GM23338 (cell line): ENCODE data around the gene MAP3K5.

ENCODE experiments used
- CREB1 ChIP-seq: fragments of 250-450 bp; sonication (Bioruptor Pico); IDR thresholded peaks from 2 replicates; pipeline ENCODE4 v1.5.0; 2020; ENCODE audit warnings: low read depth, mild to moderate bottlenecking, moderate library complexity
- ETS1 ChIP-seq: IDR thresholded peaks from 2 replicates; pipeline ENCODE4 v1.6.1; 2016; ENCODE audit warnings: antibody characterized with exemption
- JUNB ChIP-seq: IDR thresholded peaks from one replicate; pipeline ENCODE4 v1.6.1; 2016; ENCODE audit warnings: antibody characterized with exemption; ENCODE audit not compliant: unreplicated experiment
- NANOG ChIP-seq: IDR thresholded peaks from 2 replicates; pipeline ENCODE4 v1.6.1; 2016; ENCODE audit warnings: antibody characterized with exemption, borderline replicate concordance
- REST ChIP-seq: IDR thresholded peaks from one replicate; pipeline ENCODE4 v1.6.1; 2018; ENCODE audit warnings: antibody characterized with exemption; ENCODE audit not compliant: unreplicated experiment
- STAT1 ChIP-seq: IDR thresholded peaks from one replicate; pipeline ENCODE4 v1.6.1; 2016; ENCODE audit warnings: antibody characterized with exemption; ENCODE audit not compliant: unreplicated experiment
- TF ChIP-seq, protein P1 (sequence below), 2 experiments: fragments of 200-600 bp in 1 of 2; sonication (generic) in 1 of 2; conservative IDR thresholded peaks; 2 replicates each; pipeline versions ENCODE4 v1.5.1 to v1.6.1; 2016 to 2017; ENCODE audit warnings: antibody characterized with exemption in 2 of 2, low read depth in 2 of 2, mild to moderate bottlenecking in 2 of 2, moderate library complexity in 1 of 2

GRCh38 chr6:136736281-136736960 lies 55.9 kb downstream of the MAP3K5 start:
- TF ChIP-seq, protein P1, sequence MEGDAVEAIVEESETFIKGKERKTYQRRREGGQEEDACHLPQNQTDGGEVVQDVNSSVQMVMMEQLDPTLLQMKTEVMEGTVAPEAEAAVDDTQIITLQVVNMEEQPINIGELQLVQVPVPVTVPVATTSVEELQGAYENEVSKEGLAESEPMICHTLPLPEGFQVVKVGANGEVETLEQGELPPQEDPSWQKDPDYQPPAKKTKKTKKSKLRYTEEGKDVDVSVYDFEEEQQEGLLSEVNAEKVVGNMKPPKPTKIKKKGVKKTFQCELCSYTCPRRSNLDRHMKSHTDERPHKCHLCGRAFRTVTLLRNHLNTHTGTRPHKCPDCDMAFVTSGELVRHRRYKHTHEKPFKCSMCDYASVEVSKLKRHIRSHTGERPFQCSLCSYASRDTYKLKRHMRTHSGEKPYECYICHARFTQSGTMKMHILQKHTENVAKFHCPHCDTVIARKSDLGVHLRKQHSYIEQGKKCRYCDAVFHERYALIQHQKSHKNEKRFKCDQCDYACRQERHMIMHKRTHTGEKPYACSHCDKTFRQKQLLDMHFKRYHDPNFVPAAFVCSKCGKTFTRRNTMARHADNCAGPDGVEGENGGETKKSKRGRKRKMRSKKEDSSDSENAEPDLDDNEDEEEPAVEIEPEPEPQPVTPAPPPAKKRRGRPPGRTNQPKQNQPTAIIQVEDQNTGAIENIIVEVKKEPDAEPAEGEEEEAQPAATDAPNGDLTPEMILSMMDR (conservative IDR thresholded peaks at IDR 0.05; ENCODE audit: low read depth in 2 of 2), result no peak
- TF ChIP-seq STAT1, result no peak
- TF ChIP-seq ETS1, result no peak
- no peak for TF ChIP-seq NANOG
- no peak for TF ChIP-seq CREB1 (CRISPR knock-in tag)
- no peak for TF ChIP-seq JUNB
- TF ChIP-seq REST, result no peak
